ENCODE data around the gene OR2J1.

Gene OR2J1

DNA sequence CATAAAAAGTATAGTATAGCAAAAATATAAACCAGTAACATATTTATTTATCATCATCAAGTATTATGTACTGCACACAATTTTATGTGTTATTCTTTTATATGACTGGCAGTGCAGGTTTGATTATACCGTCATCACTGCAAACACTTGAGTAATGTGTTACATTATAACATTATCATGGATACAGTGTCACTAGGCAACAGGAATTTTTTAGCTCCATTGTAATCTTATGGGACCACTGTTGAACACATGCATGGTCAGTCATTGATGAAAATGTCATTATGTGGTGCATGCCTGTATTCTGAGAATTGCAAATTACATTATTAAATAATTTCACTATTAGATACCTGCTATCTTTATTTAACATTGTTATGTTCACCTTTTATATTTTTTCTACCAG, 42.3 kb downstream of the OR2J1 start:
- Histone ChIP-seq H2AK5ac (ENCODE audit: low read depth, low read length) (no peak overlapping the region), H3K4me2 (ENCODE audit: insufficient read depth, low read length, poor library complexity, severe bottlenecking) (no peak overlapping the region), H2BK12ac (ENCODE audit: low read length) (no peak overlapping the region), H2BK15ac (ENCODE audit: low read length) (no peak overlapping the region), H2BK120ac (ENCODE audit: low read depth, low read length) (no peak overlapping the region), H3K18ac (ENCODE audit: low read length) (no peak overlapping the region), H3K9ac (ENCODE audit: low read depth, low read length, poor library complexity) (no peak overlapping the region), H4K8ac (ENCODE audit: low read depth, low read length) (no peak overlapping the region), H3K36me3 (replicated peaks in 1 of 2; ENCODE audit: control insufficient read depth in 2 of 2, insufficient read depth in 2 of 2, low read length in 2 of 2) (no peaks in the 10 kb centered on the region), H3K14ac (ENCODE audit: low read length) (no peak overlapping the region), H2BK5ac (ENCODE audit: low read length) (no peak overlapping the region), H3K9me3 (replicated peaks in 1 of 2; ENCODE audit: control insufficient read depth in 2 of 2, insufficient read depth in 1 of 2, low read depth in 1 of 2, low read length in 2 of 2) (peaks cover 0 to 1% of the 10 kb centered on the region in 2 donors), H3K27ac (replicated peaks; ENCODE audit: low read length) (no peak overlapping the region), H3K27me3 (ENCODE audit: control insufficient read depth in 3 of 3, insufficient read depth in 3 of 3, low read depth in 1 of 3, low read length in 3 of 3) (no peaks in the 10 kb centered on the region), H4K91ac (ENCODE audit: low read depth, low read length, poor library complexity) (no peak overlapping the region), H3K4me3 (ENCODE audit: low read length in 2 of 2) (no peak overlapping the region), H3K4me1 (ENCODE audit: control insufficient read depth in 2 of 2, insufficient read depth in 1 of 2, low read depth in 1 of 2, low read length in 2 of 2) (no peaks in the 10 kb centered on the region), H3K23ac (ENCODE audit: low read depth, low read length, poor library complexity) (no peak overlapping the region), H3K4ac (ENCODE audit: low read length) (no peak overlapping the region), H3K79me1 (ENCODE audit: low read depth, low read length) (no peaks in the 10 kb centered on the region), H2AFZ (ENCODE audit: low read length) (no peak overlapping the region)
- WGBS, 2 donors (ENCODE audit: extremely low coverage in 2 of 2, insufficient read length in 2 of 2, insufficient replicate concordance in 1 of 2) = no CpG with 5 or more reads among the region's 1 CpG
- no peak for DNase-seq (ENCODE audit: low spot score)

DNA sequence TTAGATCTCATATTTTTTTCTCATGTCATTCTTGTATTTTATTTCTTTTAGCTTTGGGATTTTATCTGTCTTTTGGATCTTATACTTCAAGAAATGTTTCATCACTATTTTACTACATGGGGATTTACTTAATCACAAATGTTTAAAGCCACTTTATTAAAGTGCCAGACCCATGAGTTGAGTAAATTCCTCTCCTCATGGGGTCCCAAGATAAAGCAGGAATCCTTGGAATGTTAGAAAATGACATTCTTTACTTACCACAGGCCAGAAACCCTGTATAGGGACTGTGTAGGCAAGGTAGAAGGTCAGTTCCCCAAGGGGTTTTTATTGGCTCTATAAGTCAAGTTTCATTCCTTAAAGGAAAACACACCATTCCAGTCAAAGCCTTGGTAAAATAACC, 43.0 kb downstream of the OR2J1 start:
- no peak overlapping the region for H3K4me2 ChIP-seq (ENCODE audit: insufficient read depth, low read length, poor library complexity, severe bottlenecking)
- H2BK12ac ChIP-seq (ENCODE audit: low read length) = no peak overlapping the region
- no peak overlapping the region for H3K18ac ChIP-seq (ENCODE audit: low read length)
- no peak overlapping the region for H2AK5ac ChIP-seq (ENCODE audit: low read depth, low read length)
- no peaks in the 10 kb centered on the region for H3K79me1 ChIP-seq (ENCODE audit: low read depth, low read length)
- no peaks in the 10 kb centered on the region for H3K36me3 ChIP-seq (replicated peaks in 1 of 2; ENCODE audit: control insufficient read depth in 2 of 2, insufficient read depth in 2 of 2, low read length in 2 of 2)
- no peak overlapping the region for H3K4ac ChIP-seq (ENCODE audit: low read length)
- no peaks in the 10 kb centered on the region for H3K4me1 ChIP-seq (ENCODE audit: control insufficient read depth in 2 of 2, insufficient read depth in 1 of 2, low read depth in 1 of 2, low read length in 2 of 2)
- no peak overlapping the region for H3K9ac ChIP-seq (ENCODE audit: low read depth, low read length, poor library complexity)
- no peak overlapping the region for H4K8ac ChIP-seq (ENCODE audit: low read depth, low read length)
- H3K27ac ChIP-seq (replicated peaks; ENCODE audit: low read length) = no peak overlapping the region
- H2BK15ac ChIP-seq (ENCODE audit: low read length) = no peak overlapping the region
- no peak overlapping the region for H3K14ac ChIP-seq (ENCODE audit: low read length)
- no peak overlapping the region for H3K23ac ChIP-seq (ENCODE audit: low read depth, low read length, poor library complexity)
- no peak overlapping the region for H2BK120ac ChIP-seq (ENCODE audit: low read depth, low read length)
- H2BK5ac ChIP-seq (ENCODE audit: low read length) = no peak overlapping the region
- H4K91ac ChIP-seq (ENCODE audit: low read depth, low read length, poor library complexity) = no peak overlapping the region
- H3K9me3 ChIP-seq (replicated peaks in 1 of 2; ENCODE audit: control insufficient read depth in 2 of 2, insufficient read depth in 1 of 2, low read depth in 1 of 2, low read length in 2 of 2) = peaks cover 0 to 1% of the 10 kb centered on the region in 2 donors
- H3K27me3 ChIP-seq (ENCODE audit: control insufficient read depth in 3 of 3, insufficient read depth in 3 of 3, low read depth in 1 of 3, low read length in 3 of 3) = no peaks in the 10 kb centered on the region
- no peak for DNase-seq (ENCODE audit: low spot score)
- no peak overlapping the region for H3K4me3 ChIP-seq (ENCODE audit: low read length in 2 of 2)
- no peak overlapping the region for H2AFZ ChIP-seq (ENCODE audit: low read length)

DNA sequence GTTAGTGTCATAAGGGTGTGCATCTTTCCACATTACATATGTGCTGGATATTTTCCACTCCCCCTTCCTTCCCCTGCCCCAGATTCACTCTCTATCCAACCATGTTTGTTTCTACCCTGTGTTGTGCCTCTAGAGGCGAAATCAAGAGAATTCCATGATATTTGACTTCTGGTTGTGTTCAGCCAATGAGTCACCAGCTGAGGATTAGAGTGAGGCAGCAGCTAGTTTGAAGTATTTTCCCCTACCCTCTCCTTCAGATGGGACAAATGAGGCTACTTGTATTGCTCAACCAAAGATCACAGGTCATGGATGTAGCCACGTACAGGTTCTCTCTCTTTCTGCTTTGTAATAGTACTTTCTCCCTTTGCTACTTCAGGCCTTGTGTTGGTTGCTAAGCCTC, 46.9 kb downstream of the OR2J1 start:
- Histone ChIP-seq H2BK12ac (ENCODE audit: low read length) (no peak overlapping the region), H2BK15ac (ENCODE audit: low read length) (no peak overlapping the region), H2AFZ (ENCODE audit: low read length) (no peak overlapping the region), H3K4me1 (ENCODE audit: control insufficient read depth in 2 of 2, insufficient read depth in 1 of 2, low read depth in 1 of 2, low read length in 2 of 2) (no peaks in the 10 kb centered on the region), H3K4me3 (ENCODE audit: low read length in 2 of 2) (no peak overlapping the region), H2BK5ac (ENCODE audit: low read length) (no peak overlapping the region), H2BK120ac (ENCODE audit: low read depth, low read length) (no peak overlapping the region), H4K8ac (ENCODE audit: low read depth, low read length) (no peak overlapping the region), H3K27ac (replicated peaks; ENCODE audit: low read length) (no peak overlapping the region), H3K27me3 (ENCODE audit: control insufficient read depth in 3 of 3, insufficient read depth in 3 of 3, low read depth in 1 of 3, low read length in 3 of 3) (no peaks in the 10 kb centered on the region), H3K9me3 (replicated peaks in 1 of 2; ENCODE audit: control insufficient read depth in 2 of 2, insufficient read depth in 1 of 2, low read depth in 1 of 2, low read length in 2 of 2) (peaks cover 0 to 1% of the 10 kb centered on the region in 2 donors), H3K9ac (ENCODE audit: low read depth, low read length, poor library complexity) (no peak overlapping the region), H3K4me2 (ENCODE audit: insufficient read depth, low read length, poor library complexity, severe bottlenecking) (no peak overlapping the region), H3K18ac (ENCODE audit: low read length) (no peak overlapping the region), H3K23ac (ENCODE audit: low read depth, low read length, poor library complexity) (no peak overlapping the region), H3K4ac (ENCODE audit: low read length) (no peak overlapping the region), H4K91ac (ENCODE audit: low read depth, low read length, poor library complexity) (no peak overlapping the region), H3K14ac (ENCODE audit: low read length) (no peak overlapping the region), H3K79me1 (ENCODE audit: low read depth, low read length) (no peaks in the 10 kb centered on the region), H2AK5ac (ENCODE audit: low read depth, low read length) (no peak overlapping the region), H3K36me3 (replicated peaks in 1 of 2; ENCODE audit: control insufficient read depth in 2 of 2, insufficient read depth in 2 of 2, low read length in 2 of 2) (no peaks in the 10 kb centered on the region)
- no peak for DNase-seq (ENCODE audit: low spot score)
- WGBS, 2 donors (ENCODE audit: extremely low coverage in 2 of 2, insufficient read length in 2 of 2, insufficient replicate concordance in 1 of 2) = no CpG with 5 or more reads among the region's 2 CpGs

DNA sequence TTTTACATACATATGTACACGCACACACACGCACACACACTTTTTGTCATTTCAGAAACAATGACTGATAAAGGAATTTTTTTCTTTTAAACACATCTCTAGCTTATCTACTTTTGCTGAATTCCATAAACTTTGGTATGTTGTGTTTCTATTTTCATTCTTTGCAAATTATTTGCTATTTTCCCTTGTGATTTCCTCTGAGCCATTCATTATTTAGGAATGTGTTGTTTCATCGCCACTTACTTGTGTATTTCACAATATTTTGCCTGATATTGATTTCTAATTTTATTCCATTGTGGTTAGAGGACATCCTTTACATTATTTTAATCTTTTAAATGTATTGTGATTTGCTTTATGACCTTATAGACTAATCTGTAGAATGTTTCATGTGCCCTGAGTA, 47.8 kb downstream of the OR2J1 start:
- H2BK15ac ChIP-seq (ENCODE audit: low read length) = no peak overlapping the region
- no peak overlapping the region for H3K23ac ChIP-seq (ENCODE audit: low read depth, low read length, poor library complexity)
- H3K9me3 ChIP-seq (replicated peaks in 1 of 2; ENCODE audit: control insufficient read depth in 2 of 2, insufficient read depth in 1 of 2, low read depth in 1 of 2, low read length in 2 of 2) = peaks cover 0 to 1% of the 10 kb centered on the region in 2 donors
- H3K27me3 ChIP-seq (ENCODE audit: control insufficient read depth in 3 of 3, insufficient read depth in 3 of 3, low read depth in 1 of 3, low read length in 3 of 3) = no peaks in the 10 kb centered on the region
- no CpG with 5 or more reads among the region's 3 CpGs for WGBS, 2 donors (ENCODE audit: extremely low coverage in 2 of 2, insufficient read length in 2 of 2, insufficient replicate concordance in 1 of 2)
- H4K8ac ChIP-seq (ENCODE audit: low read depth, low read length) = no peak overlapping the region
- no peaks in the 10 kb centered on the region for H3K4me1 ChIP-seq (ENCODE audit: control insufficient read depth in 2 of 2, insufficient read depth in 1 of 2, low read depth in 1 of 2, low read length in 2 of 2)
- H3K14ac ChIP-seq (ENCODE audit: low read length) = no peak overlapping the region
- H3K4ac ChIP-seq (ENCODE audit: low read length) = no peak overlapping the region
- no peak overlapping the region for H3K27ac ChIP-seq (replicated peaks; ENCODE audit: low read length)
- no peak overlapping the region for H3K9ac ChIP-seq (ENCODE audit: low read depth, low read length, poor library complexity)
- no peaks in the 10 kb centered on the region for H3K79me1 ChIP-seq (ENCODE audit: low read depth, low read length)
- H2AK5ac ChIP-seq (ENCODE audit: low read depth, low read length) = no peak overlapping the region
- no peak overlapping the region for H2BK5ac ChIP-seq (ENCODE audit: low read length)
- no peaks in the 10 kb centered on the region for H3K36me3 ChIP-seq (replicated peaks in 1 of 2; ENCODE audit: control insufficient read depth in 2 of 2, insufficient read depth in 2 of 2, low read length in 2 of 2)
- no peak for DNase-seq (ENCODE audit: low spot score)
- no peak overlapping the region for H2BK12ac ChIP-seq (ENCODE audit: low read length)
- no peak overlapping the region for H3K4me2 ChIP-seq (ENCODE audit: insufficient read depth, low read length, poor library complexity, severe bottlenecking)
- no peak overlapping the region for H2BK120ac ChIP-seq (ENCODE audit: low read depth, low read length)
- H3K4me3 ChIP-seq (ENCODE audit: low read length in 2 of 2) = no peak overlapping the region
- no peak overlapping the region for H4K91ac ChIP-seq (ENCODE audit: low read depth, low read length, poor library complexity)
- no peak overlapping the region for H3K18ac ChIP-seq (ENCODE audit: low read length)
- no peak overlapping the region for H2AFZ ChIP-seq (ENCODE audit: low read length)

Data from neuronal stem cell (in vitro differentiated cells).